Liver (tissue), 9 donors: ENCODE measurements around the gene LDLRAD4. TPM values are rescaled to one million over a fixed set of nuclear protein-coding genes. Genes with fewer than 3 reads are reported as not detected.

Experiments
- DNase-seq: peaks from one replicate; pipeline ENCODE4 v3.0.0-alpha.2; 2017; ENCODE audit warnings: low spot score
- H3K27ac ChIP-seq, 2 donors: one replicate each; pipeline ENCODE4 v1.7.0; 2013; ENCODE audit warnings: inconsistent platforms in 2 of 2, low read length in 2 of 2, control low read depth in 1 of 2, low read depth in 1 of 2, mild to moderate bottlenecking in 1 of 2
- H3K27me3 ChIP-seq, 4 donors: one replicate each; pipeline versions ENCODE4 v1.6.1 to v1.7.0; 2013; ENCODE audit warnings: low read length in 3 of 4, inconsistent platforms in 1 of 4, mild to moderate bottlenecking in 1 of 4, moderate library complexity in 1 of 4; ENCODE audit not compliant: control insufficient read depth in 4 of 4, insufficient read depth in 4 of 4
- H3K36me3 ChIP-seq, 4 donors: one replicate each; pipeline versions ENCODE4 v1.6.1 to v1.7.0; 2013; ENCODE audit warnings: low read length in 3 of 4, mild to moderate bottlenecking in 3 of 4, low read depth in 1 of 4, moderate library complexity in 1 of 4; ENCODE audit not compliant: control insufficient read depth in 4 of 4, insufficient read depth in 3 of 4
- H3K4me1 ChIP-seq, 4 donors: one replicate each; pipeline versions ENCODE4 v1.6.1 to v1.7.0; 2013; ENCODE audit warnings: low read length in 3 of 4, mild to moderate bottlenecking in 3 of 4, moderate library complexity in 1 of 4; ENCODE audit not compliant: control insufficient read depth in 4 of 4, insufficient read depth in 4 of 4
- H3K4me3 ChIP-seq, 3 donors: one replicate each; pipeline versions ENCODE4 v1.6.1 to v1.7.0; 2013; ENCODE audit warnings: low read length in 3 of 3, control low read depth in 1 of 3, low read depth in 1 of 3, mild to moderate bottlenecking in 1 of 3
- H3K9ac ChIP-seq, 2 donors: one replicate each; pipeline ENCODE4 v1.7.0; 2013; ENCODE audit warnings: low read length in 2 of 2, mild to moderate bottlenecking in 2 of 2, moderate library complexity in 2 of 2, control low read depth in 1 of 2, low read depth in 1 of 2
- H3K9me3 ChIP-seq, 4 donors: one replicate each; pipeline versions ENCODE4 v1.6.1 to v1.7.0; 2013; ENCODE audit warnings: low read length in 3 of 4; ENCODE audit not compliant: control insufficient read depth in 4 of 4
- EGR1 ChIP-seq, 2 donors: IDR thresholded peaks; 2 replicates each; pipeline ENCODE4 v1.6.1; 2016 to 2018; ENCODE audit warnings: antibody characterized with exemption in 2 of 2, low read depth in 2 of 2
- FOXA1 ChIP-seq: IDR thresholded peaks from 2 replicates; pipeline ENCODE4 v1.6.1; 2016; ENCODE audit warnings: antibody characterized with exemption
- FOXA2 ChIP-seq: IDR thresholded peaks from 2 replicates; pipeline ENCODE4 v1.6.1; 2016; ENCODE audit warnings: antibody characterized with exemption
- GABPA ChIP-seq, 2 donors: IDR thresholded peaks in 1 of 2; conservative IDR thresholded peaks in 1 of 2; 2 replicates each; pipeline ENCODE4 v1.6.1; 2016; ENCODE audit warnings: antibody characterized with exemption in 2 of 2, mild to moderate bottlenecking in 1 of 2, moderate library complexity in 1 of 2
- HNF4A ChIP-seq, 2 donors: conservative IDR thresholded peaks; 2 replicates each; pipeline ENCODE4 v1.6.1; 2016; ENCODE audit warnings: antibody characterized with exemption in 2 of 2, mild to moderate bottlenecking in 2 of 2
- HNF4G ChIP-seq: IDR thresholded peaks from 2 replicates; pipeline ENCODE4 v1.6.1; 2016; ENCODE audit warnings: antibody characterized with exemption
- JUND ChIP-seq, 2 donors: IDR thresholded peaks; 2 replicates each; pipeline ENCODE4 v1.6.1; 2016; ENCODE audit warnings: antibody characterized with exemption in 2 of 2
- NR2F2 ChIP-seq: IDR thresholded peaks from 2 replicates; pipeline ENCODE4 v1.6.1; 2016; ENCODE audit warnings: antibody characterized with exemption
- RAD21 ChIP-seq, 2 donors: IDR thresholded peaks; 2 replicates each; pipeline ENCODE4 v1.6.1; 2016; ENCODE audit warnings: antibody characterized with exemption in 2 of 2, mild to moderate bottlenecking in 2 of 2
- RXRA ChIP-seq, 2 donors: IDR thresholded peaks; 2 replicates each; pipeline ENCODE4 v1.6.1; 2017 to 2018; ENCODE audit warnings: antibody characterized with exemption in 2 of 2, mild to moderate bottlenecking in 1 of 2
- SP1 ChIP-seq: IDR thresholded peaks from 2 replicates; pipeline ENCODE4 v1.6.1; 2018; ENCODE audit warnings: antibody characterized with exemption, mild to moderate bottlenecking
- TAF1 ChIP-seq: conservative IDR thresholded peaks from 2 replicates; pipeline ENCODE4 v1.6.1; 2016; ENCODE audit warnings: antibody characterized with exemption, mild to moderate bottlenecking
- YY1 ChIP-seq: IDR thresholded peaks from 2 replicates; pipeline ENCODE4 v1.6.1; 2016; ENCODE audit warnings: antibody characterized with exemption, mild to moderate bottlenecking
- WGBS: extraction: QIAGEN DNeasy Blood & Tissue Kit; methylation state at CpG from one replicate; pipeline ENCODE4 v1.1.7; 2013; 5-methylcytosine and 5-hydroxymethylcytosine counted together
- polyA plus RNA-seq, 2 donors: library from polyadenylated mRNA; stranded (reverse) in 1 of 2; unstranded in 1 of 2; fragments of 200-250 nt in 1 of 2; fragments of >200 nt in 1 of 2; fragmentation: Nextera tagmentation in 1 of 2; extraction: Ambion mirVana in 1 of 2; gene quantifications; one replicate each; pipeline versions ENCODE4 v1.2.1 to v1.2.3, GENCODE V29; 2013 to 2015
- total RNA-seq, 2 donors: library from RNA; depleted of rRNA; stranded (reverse); fragments of >200 nt; gene quantifications; one replicate each; pipeline ENCODE4 v1.2.3, GENCODE V29; 2014
- TF ChIP-seq, protein P1 (sequence below): IDR thresholded peaks from 2 replicates; pipeline ENCODE4 v1.6.1; 2016; ENCODE audit warnings: antibody characterized with exemption
- TF ChIP-seq, protein P2 (sequence below): fragments of 150-350 bp; IDR thresholded peaks from 2 replicates; pipeline ENCODE4 v1.5.1; 2017; ENCODE audit warnings: improper control_type of control experiment, low read depth, low read length; ENCODE audit not compliant: missing input control
- TF ChIP-seq, protein P3 (sequence below): IDR thresholded peaks from 2 replicates; pipeline ENCODE4 v1.6.1; 2016; ENCODE audit warnings: antibody characterized with exemption, mild to moderate bottlenecking
- TF ChIP-seq, protein P4 (sequence below): IDR thresholded peaks from 2 replicates; pipeline ENCODE4 v1.6.1; 2016; ENCODE audit warnings: antibody characterized with exemption
- TF ChIP-seq, protein P5 (sequence below): IDR thresholded peaks from 2 replicates; pipeline ENCODE4 v1.6.1; 2016; ENCODE audit warnings: antibody characterized with exemption
- donor health status: healthy.
- donor health status: healthy.
- donor health status: healthy.
- donor health status: healthy.
- donor health status: healthy.

Gene LDLRAD4
- total and polyA plus RNA-seq, 4 donors = 4.8 to 41.7 (median 12.7) TPM

DNA sequence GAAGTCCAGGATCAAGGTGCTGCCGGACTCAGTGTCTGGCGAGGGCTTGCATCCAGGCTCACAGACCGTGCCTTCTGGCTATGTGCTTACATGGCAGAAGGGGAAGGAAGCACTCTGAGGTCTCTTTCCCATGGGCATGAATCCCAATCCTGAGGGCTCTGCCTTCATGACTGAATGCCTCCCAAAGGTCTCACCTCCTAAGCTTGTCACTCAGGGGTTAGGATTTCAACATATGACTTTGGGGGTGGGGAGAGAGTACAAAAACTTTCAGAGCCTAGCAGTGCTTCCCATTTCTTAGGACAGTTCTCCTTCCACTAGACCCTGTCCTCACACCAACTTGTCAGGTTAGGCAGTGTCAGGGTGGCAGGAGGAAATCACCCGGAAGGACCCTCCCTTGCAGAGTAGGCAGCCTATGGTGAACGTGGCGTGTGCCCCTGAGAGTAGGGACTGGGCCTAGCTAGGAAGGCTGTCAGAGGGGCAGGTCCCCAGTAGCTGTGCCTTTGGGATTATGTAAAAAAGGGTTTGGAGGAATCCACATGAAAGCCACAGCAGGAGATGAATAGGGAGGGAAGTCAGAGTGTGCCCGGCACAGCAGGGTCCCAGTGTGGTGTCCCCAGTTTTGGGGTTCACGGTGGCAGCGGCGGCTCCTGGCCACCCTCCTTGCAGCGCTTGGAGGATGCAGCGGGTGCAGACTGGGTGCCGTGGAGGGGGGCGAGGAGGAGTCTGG, 233.3 kb downstream of the LDLRAD4 start:
- H3K4me3 ChIP-seq = no peak overlapping the region
- H3K4me1 ChIP-seq = peaks cover 6 to 36% (median 21%) of the 10 kb centered on the region in 4 donors
- no peak for DNase-seq
- H3K27ac ChIP-seq = no peak overlapping the region
- no peak for TF ChIP-seq RAD21 (IDR thresholded peaks at IDR 0.05)
- no peak for TF ChIP-seq TAF1
- TF ChIP-seq EGR1 (IDR thresholded peaks at IDR 0.05; ENCODE audit: low read depth in 2 of 2) = no peak
- TF ChIP-seq NR2F2 = no peak
- TF ChIP-seq, protein P1, sequence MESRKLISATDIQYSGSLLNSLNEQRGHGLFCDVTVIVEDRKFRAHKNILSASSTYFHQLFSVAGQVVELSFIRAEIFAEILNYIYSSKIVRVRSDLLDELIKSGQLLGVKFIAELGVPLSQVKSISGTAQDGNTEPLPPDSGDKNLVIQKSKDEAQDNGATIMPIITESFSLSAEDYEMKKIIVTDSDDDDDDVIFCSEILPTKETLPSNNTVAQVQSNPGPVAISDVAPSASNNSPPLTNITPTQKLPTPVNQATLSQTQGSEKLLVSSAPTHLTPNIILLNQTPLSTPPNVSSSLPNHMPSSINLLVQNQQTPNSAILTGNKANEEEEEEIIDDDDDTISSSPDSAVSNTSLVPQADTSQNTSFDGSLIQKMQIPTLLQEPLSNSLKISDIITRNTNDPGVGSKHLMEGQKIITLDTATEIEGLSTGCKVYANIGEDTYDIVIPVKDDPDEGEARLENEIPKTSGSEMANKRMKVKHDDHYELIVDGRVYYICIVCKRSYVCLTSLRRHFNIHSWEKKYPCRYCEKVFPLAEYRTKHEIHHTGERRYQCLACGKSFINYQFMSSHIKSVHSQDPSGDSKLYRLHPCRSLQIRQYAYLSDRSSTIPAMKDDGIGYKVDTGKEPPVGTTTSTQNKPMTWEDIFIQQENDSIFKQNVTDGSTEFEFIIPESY = no peak
- TF ChIP-seq JUND (IDR thresholded peaks at IDR 0.05) = no peak
- TF ChIP-seq, protein P2, sequence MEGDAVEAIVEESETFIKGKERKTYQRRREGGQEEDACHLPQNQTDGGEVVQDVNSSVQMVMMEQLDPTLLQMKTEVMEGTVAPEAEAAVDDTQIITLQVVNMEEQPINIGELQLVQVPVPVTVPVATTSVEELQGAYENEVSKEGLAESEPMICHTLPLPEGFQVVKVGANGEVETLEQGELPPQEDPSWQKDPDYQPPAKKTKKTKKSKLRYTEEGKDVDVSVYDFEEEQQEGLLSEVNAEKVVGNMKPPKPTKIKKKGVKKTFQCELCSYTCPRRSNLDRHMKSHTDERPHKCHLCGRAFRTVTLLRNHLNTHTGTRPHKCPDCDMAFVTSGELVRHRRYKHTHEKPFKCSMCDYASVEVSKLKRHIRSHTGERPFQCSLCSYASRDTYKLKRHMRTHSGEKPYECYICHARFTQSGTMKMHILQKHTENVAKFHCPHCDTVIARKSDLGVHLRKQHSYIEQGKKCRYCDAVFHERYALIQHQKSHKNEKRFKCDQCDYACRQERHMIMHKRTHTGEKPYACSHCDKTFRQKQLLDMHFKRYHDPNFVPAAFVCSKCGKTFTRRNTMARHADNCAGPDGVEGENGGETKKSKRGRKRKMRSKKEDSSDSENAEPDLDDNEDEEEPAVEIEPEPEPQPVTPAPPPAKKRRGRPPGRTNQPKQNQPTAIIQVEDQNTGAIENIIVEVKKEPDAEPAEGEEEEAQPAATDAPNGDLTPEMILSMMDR = no peak
- no peak for TF ChIP-seq GABPA (IDR thresholded peaks at IDR 0.05 in 1 of 2, conservative IDR thresholded peaks at IDR 0.05 in 1 of 2)
- no peak for TF ChIP-seq FOXA1
- TF ChIP-seq HNF4A (conservative IDR thresholded peaks at IDR 0.05) = no peak
- TF ChIP-seq, protein P3, sequence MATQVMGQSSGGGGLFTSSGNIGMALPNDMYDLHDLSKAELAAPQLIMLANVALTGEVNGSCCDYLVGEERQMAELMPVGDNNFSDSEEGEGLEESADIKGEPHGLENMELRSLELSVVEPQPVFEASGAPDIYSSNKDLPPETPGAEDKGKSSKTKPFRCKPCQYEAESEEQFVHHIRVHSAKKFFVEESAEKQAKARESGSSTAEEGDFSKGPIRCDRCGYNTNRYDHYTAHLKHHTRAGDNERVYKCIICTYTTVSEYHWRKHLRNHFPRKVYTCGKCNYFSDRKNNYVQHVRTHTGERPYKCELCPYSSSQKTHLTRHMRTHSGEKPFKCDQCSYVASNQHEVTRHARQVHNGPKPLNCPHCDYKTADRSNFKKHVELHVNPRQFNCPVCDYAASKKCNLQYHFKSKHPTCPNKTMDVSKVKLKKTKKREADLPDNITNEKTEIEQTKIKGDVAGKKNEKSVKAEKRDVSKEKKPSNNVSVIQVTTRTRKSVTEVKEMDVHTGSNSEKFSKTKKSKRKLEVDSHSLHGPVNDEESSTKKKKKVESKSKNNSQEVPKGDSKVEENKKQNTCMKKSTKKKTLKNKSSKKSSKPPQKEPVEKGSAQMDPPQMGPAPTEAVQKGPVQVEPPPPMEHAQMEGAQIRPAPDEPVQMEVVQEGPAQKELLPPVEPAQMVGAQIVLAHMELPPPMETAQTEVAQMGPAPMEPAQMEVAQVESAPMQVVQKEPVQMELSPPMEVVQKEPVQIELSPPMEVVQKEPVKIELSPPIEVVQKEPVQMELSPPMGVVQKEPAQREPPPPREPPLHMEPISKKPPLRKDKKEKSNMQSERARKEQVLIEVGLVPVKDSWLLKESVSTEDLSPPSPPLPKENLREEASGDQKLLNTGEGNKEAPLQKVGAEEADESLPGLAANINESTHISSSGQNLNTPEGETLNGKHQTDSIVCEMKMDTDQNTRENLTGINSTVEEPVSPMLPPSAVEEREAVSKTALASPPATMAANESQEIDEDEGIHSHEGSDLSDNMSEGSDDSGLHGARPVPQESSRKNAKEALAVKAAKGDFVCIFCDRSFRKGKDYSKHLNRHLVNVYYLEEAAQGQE = no peak
- no peak for TF ChIP-seq FOXA2
- TF ChIP-seq SP1 = no peak
- no peak for TF ChIP-seq HNF4G
- TF ChIP-seq YY1 = no peak
- TF ChIP-seq, protein P4, sequence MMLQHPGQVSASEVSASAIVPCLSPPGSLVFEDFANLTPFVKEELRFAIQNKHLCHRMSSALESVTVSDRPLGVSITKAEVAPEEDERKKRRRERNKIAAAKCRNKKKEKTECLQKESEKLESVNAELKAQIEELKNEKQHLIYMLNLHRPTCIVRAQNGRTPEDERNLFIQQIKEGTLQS = no peak
- TF ChIP-seq RXRA (IDR thresholded peaks at IDR 0.05) = no peak
- TF ChIP-seq, protein P5, sequence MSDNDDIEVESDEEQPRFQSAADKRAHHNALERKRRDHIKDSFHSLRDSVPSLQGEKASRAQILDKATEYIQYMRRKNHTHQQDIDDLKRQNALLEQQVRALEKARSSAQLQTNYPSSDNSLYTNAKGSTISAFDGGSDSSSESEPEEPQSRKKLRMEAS = no peak
- H3K9ac ChIP-seq = no peak overlapping the region
- H3K9me3 ChIP-seq = no peaks in the 10 kb centered on the region
- no peaks in the 10 kb centered on the region for H3K27me3 ChIP-seq
- no peaks in the 10 kb centered on the region for H3K36me3 ChIP-seq
- 91% methylated on average over 14 of the region's 14 CpGs for WGBS
